ENCODE results near the gene KITLG.

KITLG gene

GRCh38 chr12:88566430-88566829 lies 13.8 kb downstream of the KITLG start:
- DNase-seq (ENCODE audit: low spot score): no peak
- no peak overlapping the region for H3K18ac ChIP-seq (ENCODE audit: low read length)
- no peaks in the 10 kb centered on the region for H3K4me1 ChIP-seq (ENCODE audit: control insufficient read depth in 2 of 2, insufficient read depth in 1 of 2, low read depth in 1 of 2, low read length in 2 of 2)
- no peak overlapping the region for H2BK120ac ChIP-seq (ENCODE audit: low read depth, low read length)
- no peaks in the 10 kb centered on the region for H3K36me3 ChIP-seq (replicated peaks in 1 of 2; ENCODE audit: control insufficient read depth in 2 of 2, insufficient read depth in 2 of 2, low read length in 2 of 2)
- no peak overlapping the region for H2BK12ac ChIP-seq (ENCODE audit: low read length)
- WGBS, 2 donors (ENCODE audit: extremely low coverage in 2 of 2, insufficient read length in 2 of 2, insufficient replicate concordance in 1 of 2): no CpG with 5 or more reads among the region's 4 CpGs
- no peaks in the 10 kb centered on the region for H3K9me3 ChIP-seq (replicated peaks in 1 of 2; ENCODE audit: control insufficient read depth in 2 of 2, insufficient read depth in 1 of 2, low read depth in 1 of 2, low read length in 2 of 2)
- no peak overlapping the region for H3K23ac ChIP-seq (ENCODE audit: low read depth, low read length, poor library complexity)
- no peaks in the 10 kb centered on the region for H3K27me3 ChIP-seq (ENCODE audit: control insufficient read depth in 3 of 3, insufficient read depth in 3 of 3, low read depth in 1 of 3, low read length in 3 of 3)
- no peak overlapping the region for H2AK5ac ChIP-seq (ENCODE audit: low read depth, low read length)
- no peak overlapping the region for H4K8ac ChIP-seq (ENCODE audit: low read depth, low read length)
- H2BK15ac ChIP-seq (ENCODE audit: low read length): no peak overlapping the region
- H2BK5ac ChIP-seq (ENCODE audit: low read length): no peak overlapping the region
- no peak overlapping the region for H3K27ac ChIP-seq (replicated peaks; ENCODE audit: low read length)
- H3K4me3 ChIP-seq (ENCODE audit: low read length in 2 of 2): no peak overlapping the region
- no peaks in the 10 kb centered on the region for H3K79me1 ChIP-seq (ENCODE audit: low read depth, low read length)
- H2AFZ ChIP-seq (ENCODE audit: low read length): no peak overlapping the region
- no peak overlapping the region for H4K91ac ChIP-seq (ENCODE audit: low read depth, low read length, poor library complexity)
- H3K14ac ChIP-seq (ENCODE audit: low read length): no peak overlapping the region
- H3K4ac ChIP-seq (ENCODE audit: low read length): no peak overlapping the region
- no peak overlapping the region for H3K9ac ChIP-seq (ENCODE audit: low read depth, low read length, poor library complexity)
- H3K4me2 ChIP-seq (ENCODE audit: insufficient read depth, low read length, poor library complexity, severe bottlenecking): no peak overlapping the region

- Histone ChIP-seq H2BK5ac (ENCODE audit: low read length) (no peak overlapping the region), H3K18ac (ENCODE audit: low read length) (no peak overlapping the region), H4K91ac (ENCODE audit: low read depth, low read length, poor library complexity) (no peak overlapping the region), H2AK5ac (ENCODE audit: low read depth, low read length) (no peak overlapping the region), H3K23ac (ENCODE audit: low read depth, low read length, poor library complexity) (no peak overlapping the region), H2AFZ (ENCODE audit: low read length) (no peak overlapping the region), H3K79me1 (ENCODE audit: low read depth, low read length) (no peaks in the 10 kb centered on the region), H3K27ac (replicated peaks; ENCODE audit: low read length) (no peak overlapping the region), H3K27me3 (ENCODE audit: control insufficient read depth in 3 of 3, insufficient read depth in 3 of 3, low read depth in 1 of 3, low read length in 3 of 3) (no peaks in the 10 kb centered on the region), H3K4me1 (ENCODE audit: control insufficient read depth in 2 of 2, insufficient read depth in 1 of 2, low read depth in 1 of 2, low read length in 2 of 2) (peaks cover 0 to 9% of the 10 kb centered on the region in 2 donors), H3K14ac (ENCODE audit: low read length) (no peak overlapping the region), H3K4ac (ENCODE audit: low read length) (no peak overlapping the region), H2BK120ac (ENCODE audit: low read depth, low read length) (no peak overlapping the region), H2BK12ac (ENCODE audit: low read length) (no peak overlapping the region), H3K4me2 (ENCODE audit: insufficient read depth, low read length, poor library complexity, severe bottlenecking) (no peak overlapping the region), H3K4me3 (ENCODE audit: low read length in 2 of 2) (no peak overlapping the region), H3K9me3 (replicated peaks in 1 of 2; ENCODE audit: control insufficient read depth in 2 of 2, insufficient read depth in 1 of 2, low read depth in 1 of 2, low read length in 2 of 2) (no peaks in the 10 kb centered on the region), H3K36me3 (replicated peaks in 1 of 2; ENCODE audit: control insufficient read depth in 2 of 2, insufficient read depth in 2 of 2, low read length in 2 of 2) (no peaks in the 10 kb centered on the region), H2BK15ac (ENCODE audit: low read length) (no peak overlapping the region), H4K8ac (ENCODE audit: low read depth, low read length) (no peak overlapping the region), H3K9ac (ENCODE audit: low read depth, low read length, poor library complexity) (no peak overlapping the region)
- no CpG with 5 or more reads among the region's 4 CpGs for WGBS, 2 donors (ENCODE audit: extremely low coverage in 2 of 2, insufficient read length in 2 of 2, insufficient replicate concordance in 1 of 2)
- no peak for DNase-seq (ENCODE audit: low spot score)
These were observed 17.3 kb downstream of the KITLG start for GRCh38 chr12:88562846-88563582.

- Histone ChIP-seq H3K9ac (ENCODE audit: low read depth, low read length, poor library complexity) (no peak overlapping the region), H3K4ac (ENCODE audit: low read length) (no peak overlapping the region), H2BK5ac (ENCODE audit: low read length) (no peak overlapping the region), H3K18ac (ENCODE audit: low read length) (no peak overlapping the region), H3K9me3 (replicated peaks in 1 of 2; ENCODE audit: control insufficient read depth in 2 of 2, insufficient read depth in 1 of 2, low read depth in 1 of 2, low read length in 2 of 2) (no peaks in the 10 kb centered on the region), H2BK120ac (ENCODE audit: low read depth, low read length) (no peak overlapping the region), H2AFZ (ENCODE audit: low read length) (no peak overlapping the region), H3K23ac (ENCODE audit: low read depth, low read length, poor library complexity) (no peak overlapping the region), H2BK15ac (ENCODE audit: low read length) (no peak overlapping the region), H3K27ac (replicated peaks; ENCODE audit: low read length) (no peak overlapping the region), H2BK12ac (ENCODE audit: low read length) (no peak overlapping the region), H3K36me3 (replicated peaks in 1 of 2; ENCODE audit: control insufficient read depth in 2 of 2, insufficient read depth in 2 of 2, low read length in 2 of 2) (no peaks in the 10 kb centered on the region), H3K14ac (ENCODE audit: low read length) (no peak overlapping the region), H2AK5ac (ENCODE audit: low read depth, low read length) (no peak overlapping the region), H3K4me2 (ENCODE audit: insufficient read depth, low read length, poor library complexity, severe bottlenecking) (no peak overlapping the region), H3K4me1 (ENCODE audit: control insufficient read depth in 2 of 2, insufficient read depth in 1 of 2, low read depth in 1 of 2, low read length in 2 of 2) (peaks cover 0 to 9% of the 10 kb centered on the region in 2 donors), H3K79me1 (ENCODE audit: low read depth, low read length) (no peaks in the 10 kb centered on the region), H4K8ac (ENCODE audit: low read depth, low read length) (no peak overlapping the region), H3K27me3 (ENCODE audit: control insufficient read depth in 3 of 3, insufficient read depth in 3 of 3, low read depth in 1 of 3, low read length in 3 of 3) (no peaks in the 10 kb centered on the region), H3K4me3 (ENCODE audit: low read length in 2 of 2) (no peak overlapping the region), H4K91ac (ENCODE audit: low read depth, low read length, poor library complexity) (no peak overlapping the region)
- WGBS, 2 donors (ENCODE audit: extremely low coverage in 2 of 2, insufficient read length in 2 of 2, insufficient replicate concordance in 1 of 2): no CpG with 5 or more reads among the region's 2 CpGs
- no peak for DNase-seq (ENCODE audit: low spot score)
These were observed 18.1 kb downstream of the KITLG start for GRCh38 chr12:88562151-88562550.

- no peak for DNase-seq (ENCODE audit: low spot score)
- H3K14ac ChIP-seq (ENCODE audit: low read length): no peak overlapping the region
- no peak overlapping the region for H3K23ac ChIP-seq (ENCODE audit: low read depth, low read length, poor library complexity)
- H3K27me3 ChIP-seq (ENCODE audit: control insufficient read depth in 3 of 3, insufficient read depth in 3 of 3, low read depth in 1 of 3, low read length in 3 of 3): no peaks in the 10 kb centered on the region
- no CpG with 5 or more reads among the region's 2 CpGs for WGBS, 2 donors (ENCODE audit: extremely low coverage in 2 of 2, insufficient read length in 2 of 2, insufficient replicate concordance in 1 of 2)
- no peaks in the 10 kb centered on the region for H3K9me3 ChIP-seq (replicated peaks in 1 of 2; ENCODE audit: control insufficient read depth in 2 of 2, insufficient read depth in 1 of 2, low read depth in 1 of 2, low read length in 2 of 2)
- no peaks in the 10 kb centered on the region for H3K36me3 ChIP-seq (replicated peaks in 1 of 2; ENCODE audit: control insufficient read depth in 2 of 2, insufficient read depth in 2 of 2, low read length in 2 of 2)
- H3K4me3 ChIP-seq (ENCODE audit: low read length in 2 of 2): no peak overlapping the region
- no peak overlapping the region for H4K8ac ChIP-seq (ENCODE audit: low read depth, low read length)
- no peak overlapping the region for H3K4ac ChIP-seq (ENCODE audit: low read length)
- no peak overlapping the region for H2AK5ac ChIP-seq (ENCODE audit: low read depth, low read length)
- H3K18ac ChIP-seq (ENCODE audit: low read length): no peak overlapping the region
- no peaks in the 10 kb centered on the region for H3K79me1 ChIP-seq (ENCODE audit: low read depth, low read length)
- H3K27ac ChIP-seq (replicated peaks; ENCODE audit: low read length): no peak overlapping the region
- no peak overlapping the region for H3K9ac ChIP-seq (ENCODE audit: low read depth, low read length, poor library complexity)
- H2BK5ac ChIP-seq (ENCODE audit: low read length): no peak overlapping the region
- no peak overlapping the region for H2BK15ac ChIP-seq (ENCODE audit: low read length)
- H3K4me2 ChIP-seq (ENCODE audit: insufficient read depth, low read length, poor library complexity, severe bottlenecking): no peak overlapping the region
- no peak overlapping the region for H4K91ac ChIP-seq (ENCODE audit: low read depth, low read length, poor library complexity)
- H2AFZ ChIP-seq (ENCODE audit: low read length): no peak overlapping the region
- H3K4me1 ChIP-seq (ENCODE audit: control insufficient read depth in 2 of 2, insufficient read depth in 1 of 2, low read depth in 1 of 2, low read length in 2 of 2): peaks cover 0 to 9% of the 10 kb centered on the region in 2 donors
- no peak overlapping the region for H2BK12ac ChIP-seq (ENCODE audit: low read length)
- no peak overlapping the region for H2BK120ac ChIP-seq (ENCODE audit: low read depth, low read length)
These were observed 20.5 kb downstream of the KITLG start for GRCh38 chr12:88559772-88560171.

Data from neuronal stem cell (in vitro differentiated cells).